Superior temporal gyrus (tissue), 1 donor: ENCODE measurements around the gene CRB3.
A peak's percentile ranks its signal among the peaks of the same experiment; 100 is the strongest.
"Not testable (repeated sequence)": the region's sequence is repeated elsewhere in the genome, so short reads cannot be mapped to it uniquely, and the experiment has no call there.

Source experiments
- DNase-seq: peaks from one replicate; pipeline ENCODE4 v3.0.0-alpha.2; 2016; ENCODE audit errors: extremely low spot score

Gene CRB3

DNA sequence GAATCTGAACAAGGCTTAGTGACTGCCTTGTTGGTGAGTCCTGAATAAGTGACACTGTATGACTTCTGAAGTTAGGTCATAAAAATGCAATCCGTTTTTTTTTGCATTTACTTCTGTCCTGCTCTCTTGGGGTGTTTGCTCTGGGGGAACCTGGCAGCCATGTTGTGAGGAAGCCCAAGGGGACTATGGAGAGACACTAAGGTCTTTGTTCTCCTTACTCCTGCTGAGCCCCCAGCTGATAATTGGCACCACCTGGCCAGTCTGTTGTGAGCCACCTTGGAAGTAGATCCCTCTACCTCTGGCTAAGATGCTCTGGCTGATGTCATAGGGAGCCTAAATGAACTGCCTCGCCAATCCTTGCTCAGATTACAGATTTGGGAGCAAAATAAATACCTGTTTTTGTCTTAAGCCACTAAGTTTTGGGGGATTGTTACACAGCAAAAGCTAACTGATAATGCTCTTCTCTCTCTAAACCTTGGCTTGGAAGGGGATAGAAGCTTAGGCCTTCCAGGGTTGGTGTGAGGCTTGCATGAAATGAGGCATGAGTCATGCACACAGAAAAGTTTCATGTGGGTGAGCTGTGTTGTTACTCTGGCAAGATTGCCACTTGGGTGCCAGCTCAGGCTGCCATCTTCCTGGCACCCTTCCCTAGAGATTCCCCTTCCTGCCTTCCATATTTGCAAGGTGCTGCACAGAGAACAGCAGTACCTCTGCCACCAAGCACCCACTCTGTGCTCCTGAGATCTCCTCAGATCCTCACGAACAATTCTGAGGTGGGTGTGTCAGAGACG is 27.9 kb downstream of the CRB3 start:
- DNase-seq: peak; percentile 62

DNA sequence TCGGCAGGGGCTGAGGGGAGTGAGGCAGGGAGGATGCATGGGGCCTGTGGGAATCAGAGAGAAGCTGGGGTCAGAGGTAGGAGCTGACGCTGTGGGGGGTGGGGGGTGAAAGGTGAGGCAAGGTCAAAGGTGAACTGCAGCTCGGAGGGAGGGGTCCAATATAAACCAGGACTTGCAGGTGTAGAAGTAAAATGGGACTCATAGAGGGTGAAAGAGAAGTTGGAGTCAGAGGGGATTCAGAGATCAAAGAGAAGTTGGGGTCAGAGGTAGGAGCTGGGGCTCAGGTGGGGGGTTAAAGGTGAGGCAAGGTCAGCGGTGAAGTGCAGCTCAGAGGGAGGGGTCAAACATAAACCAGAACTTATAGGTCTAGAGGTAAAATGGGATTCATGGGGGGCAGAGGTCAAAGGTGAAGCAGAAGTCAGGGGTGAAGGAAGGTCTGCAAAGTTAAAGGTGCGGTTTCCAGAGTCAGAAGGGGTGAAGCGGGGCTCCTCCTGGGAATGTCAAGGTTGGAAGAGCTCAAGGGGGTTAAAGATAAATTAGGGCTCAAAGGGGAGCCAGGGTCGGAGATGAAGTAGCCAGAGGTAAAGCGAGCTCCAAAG is 30.5 kb downstream of the CRB3 start:
- no peak for DNase-seq

DNA sequence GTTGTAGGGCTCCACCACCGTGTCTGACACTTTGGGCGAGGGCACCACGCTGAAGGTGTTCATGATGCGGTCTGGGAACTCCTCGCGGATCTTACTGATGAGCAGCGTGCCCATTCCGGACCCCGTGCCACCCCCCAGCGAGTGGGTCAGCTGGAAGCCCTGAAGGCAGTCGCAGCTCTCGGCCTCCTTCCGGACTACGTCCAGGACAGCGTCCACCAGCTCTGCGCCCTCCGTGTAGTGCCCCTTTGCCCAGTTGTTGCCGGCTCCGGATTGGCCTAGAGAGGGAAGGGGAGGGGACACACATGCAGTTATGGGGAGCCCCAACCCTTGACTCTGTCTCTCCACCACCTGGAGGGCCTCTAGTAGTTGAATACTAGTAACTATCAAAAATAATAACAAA is 31.9 kb downstream of the CRB3 start:
- DNase-seq: no peak

DNA sequence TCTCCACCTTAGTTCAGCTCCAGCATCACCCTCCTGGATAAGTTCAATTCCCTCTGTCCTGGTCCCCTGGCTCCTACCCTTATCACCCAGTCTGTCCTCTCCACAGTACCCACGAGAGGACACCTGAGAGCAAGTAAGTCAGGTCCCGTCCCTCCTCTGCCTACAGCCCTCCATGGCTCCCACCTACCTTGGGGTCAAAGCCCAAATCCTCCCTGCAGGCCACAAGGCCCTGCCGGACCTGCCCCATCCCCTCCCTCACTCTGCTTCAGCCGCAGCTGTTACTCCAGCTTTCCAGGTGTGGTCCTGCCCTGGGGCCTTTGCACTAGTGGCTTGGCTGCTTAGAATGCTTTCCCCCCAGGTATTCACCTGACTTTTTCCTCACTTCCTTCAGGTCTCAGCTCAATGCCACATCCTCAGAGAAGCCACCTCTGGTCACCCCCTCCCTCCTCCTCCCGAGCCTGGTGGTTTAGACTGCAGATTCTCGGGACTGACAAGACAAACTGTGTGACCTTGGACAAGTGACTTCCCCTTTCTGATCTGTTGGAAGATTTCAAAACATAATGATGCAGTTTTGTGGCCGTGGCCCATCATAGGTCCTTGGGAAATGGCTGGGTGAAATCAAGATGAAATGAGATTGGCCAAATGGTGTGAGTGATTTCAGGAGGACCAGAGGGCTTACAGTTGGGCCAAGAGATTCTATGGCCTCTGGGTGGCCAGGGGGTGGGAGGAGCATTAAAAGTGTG is 34.4 kb downstream of the CRB3 start:
- no peak for DNase-seq

DNA sequence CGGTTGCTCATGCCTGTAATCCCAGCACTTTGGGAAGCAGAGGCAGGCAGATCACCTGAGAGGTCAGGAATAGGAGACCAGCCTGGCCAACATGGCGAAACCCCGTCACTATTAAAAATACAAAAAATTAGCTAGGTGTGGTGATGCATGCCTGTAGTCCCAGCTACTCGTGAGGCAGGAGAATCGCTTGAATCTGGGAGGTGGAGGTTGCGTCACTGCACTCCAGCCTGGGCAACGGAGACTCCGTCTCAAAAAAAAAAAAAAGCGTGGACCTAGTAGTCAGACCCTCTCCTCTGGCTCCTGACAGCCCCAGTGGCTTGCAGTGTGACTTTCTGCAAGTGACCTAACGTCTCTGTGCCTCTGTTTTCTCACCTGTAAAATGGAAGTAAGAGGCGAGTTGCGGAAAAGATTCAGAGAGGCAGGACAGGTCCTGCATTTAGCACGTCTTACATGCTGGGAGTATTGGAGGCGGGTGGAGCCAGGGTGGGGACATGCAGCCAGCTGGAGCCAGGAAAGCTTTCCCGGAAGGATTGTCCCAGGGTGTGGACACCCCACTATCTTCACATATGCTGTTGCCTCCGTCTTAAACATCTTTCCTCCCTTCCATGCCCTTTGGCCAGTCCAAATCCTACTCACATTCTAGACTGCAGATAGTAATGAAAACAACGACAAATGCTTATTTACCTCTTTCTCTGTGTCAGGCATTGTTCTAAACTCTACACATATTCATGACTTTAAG is 35.1 kb downstream of the CRB3 start:
- peak; percentile 23 for DNase-seq

DNA sequence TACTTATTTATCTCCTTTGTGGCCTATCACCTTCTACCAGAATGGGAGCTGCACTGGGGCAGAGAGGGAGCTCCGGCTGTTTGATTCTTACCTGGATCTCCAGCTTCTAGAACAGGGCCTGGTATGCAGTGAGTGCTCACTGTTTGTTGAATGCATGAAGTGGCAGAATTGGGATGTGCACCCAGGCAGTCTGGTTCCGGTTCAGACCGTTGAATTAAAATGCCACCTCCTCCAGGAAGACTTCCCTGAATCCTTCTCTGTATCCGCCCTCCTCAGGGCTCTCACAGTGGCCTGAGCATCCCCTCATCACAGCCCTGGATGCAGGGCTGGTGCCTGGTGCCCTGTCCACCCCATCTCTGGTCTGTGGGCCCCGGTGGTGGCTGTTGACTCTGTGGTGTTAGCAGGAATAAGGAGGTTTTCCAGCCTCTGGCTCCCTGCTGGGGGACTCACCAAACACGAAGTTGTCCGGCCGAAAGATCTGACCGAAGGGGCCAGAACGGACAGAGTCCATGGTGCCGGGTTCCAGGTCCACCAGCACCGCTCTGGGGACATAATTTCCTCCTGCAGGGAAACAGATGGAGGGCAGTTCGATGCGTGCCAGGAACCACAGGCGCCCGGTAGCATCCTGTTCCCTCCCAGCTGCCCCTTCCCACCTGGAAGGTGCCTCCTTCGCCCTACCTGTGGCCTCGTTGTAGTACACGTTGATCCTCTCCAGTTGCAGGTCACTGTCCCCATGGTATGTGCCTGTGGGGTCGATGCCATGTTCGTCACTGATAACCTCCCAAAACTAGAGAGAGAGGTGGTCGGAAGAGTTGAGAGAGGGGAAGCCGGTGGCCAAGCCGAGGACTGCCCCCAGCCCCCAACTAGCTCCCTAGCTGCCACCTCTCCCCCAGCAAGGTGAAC is 37.0 kb downstream of the CRB3 start:
- no peak for DNase-seq

DNA sequence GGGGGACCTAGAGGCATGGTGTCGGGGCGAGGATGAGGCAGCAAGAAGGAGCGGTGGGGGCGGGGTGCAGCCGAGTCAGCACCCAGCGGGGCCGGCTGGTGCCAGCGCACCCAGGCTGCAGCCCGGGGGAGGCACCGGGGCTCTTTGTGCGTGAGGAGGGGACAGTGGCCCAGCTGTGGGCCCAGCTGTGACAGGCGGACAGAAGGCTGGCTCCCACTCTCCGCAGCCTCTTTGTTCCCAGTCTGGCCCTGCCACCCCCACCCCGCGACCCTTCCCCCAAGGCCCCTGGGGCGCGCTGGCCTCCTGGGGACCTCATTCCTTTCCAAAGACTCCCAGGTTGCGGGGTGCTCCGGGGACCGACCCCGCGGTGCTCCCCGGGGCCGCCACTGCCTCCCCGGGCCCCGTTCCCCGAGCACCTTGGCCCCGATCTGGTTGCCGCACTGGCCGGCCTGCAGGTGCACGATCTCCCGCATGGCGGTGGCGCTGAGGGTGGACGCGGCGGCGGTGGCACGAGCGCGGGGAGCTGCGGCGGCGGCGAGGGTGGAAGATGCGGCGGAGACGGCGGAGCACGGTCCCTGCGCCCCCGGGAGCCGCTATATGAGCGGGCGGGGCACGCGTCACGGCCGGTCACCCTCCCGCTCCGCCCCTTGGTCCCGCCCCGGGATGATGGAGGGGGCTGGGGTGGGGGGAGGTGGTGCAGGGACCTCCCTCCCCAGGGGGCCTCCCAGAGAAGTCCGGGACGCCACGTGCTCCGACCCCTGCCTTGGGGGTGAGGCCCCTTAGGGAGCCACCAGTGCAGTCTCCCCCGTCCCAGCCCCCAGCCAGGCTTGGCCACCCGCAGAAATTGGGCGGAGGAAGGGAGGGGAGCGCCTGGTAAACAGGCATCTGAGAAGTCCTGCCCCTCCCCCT is 37.9 kb downstream of the CRB3 start, which contains the start of gene TUBB4A:
TUBB4A (minus strand) TSS at position 570 of the 909 bp plus-strand sequence; CDS start at position 473, 97 bp downstream.
- peak; percentile 85 for DNase-seq

DNA sequence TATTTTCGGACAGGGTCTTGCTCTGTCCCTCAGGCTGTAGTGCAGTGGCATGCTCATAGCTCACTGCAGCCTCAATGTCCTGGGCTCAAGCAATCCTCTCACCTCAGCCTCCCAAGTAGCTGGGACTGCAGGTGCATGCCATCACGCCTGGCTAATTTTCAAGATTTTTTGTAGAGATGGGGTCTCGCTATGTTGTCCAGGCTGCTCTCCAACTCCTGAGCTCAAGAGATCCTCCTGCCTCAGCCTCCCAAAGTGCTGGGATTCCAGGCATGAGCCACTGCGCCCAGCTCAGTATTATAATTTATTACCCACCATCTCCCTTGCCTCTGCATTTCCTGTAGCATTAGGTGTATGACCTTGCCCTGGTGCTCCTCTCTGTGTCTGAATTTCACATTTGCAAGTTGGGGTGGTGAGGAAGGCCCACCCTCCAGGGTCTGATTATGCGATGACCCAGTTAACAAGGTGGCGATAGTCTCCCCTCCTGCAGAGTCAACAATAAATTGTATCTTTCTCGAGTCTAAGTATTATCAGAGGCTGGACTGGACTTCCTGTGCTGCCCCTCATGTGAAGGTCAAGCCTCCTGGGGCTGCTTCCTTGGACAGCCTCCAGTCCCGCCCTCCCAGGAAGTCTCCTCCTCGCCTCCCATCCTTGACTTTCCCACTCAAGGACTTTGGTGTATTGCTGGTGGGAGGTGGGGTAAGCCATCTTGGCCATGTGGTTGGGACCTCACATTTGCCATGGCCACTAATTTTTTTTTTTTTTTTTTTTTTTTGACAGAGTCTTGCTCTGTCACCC is 39.5 kb downstream of the CRB3 start:
- DNase-seq: no peak

DNA sequence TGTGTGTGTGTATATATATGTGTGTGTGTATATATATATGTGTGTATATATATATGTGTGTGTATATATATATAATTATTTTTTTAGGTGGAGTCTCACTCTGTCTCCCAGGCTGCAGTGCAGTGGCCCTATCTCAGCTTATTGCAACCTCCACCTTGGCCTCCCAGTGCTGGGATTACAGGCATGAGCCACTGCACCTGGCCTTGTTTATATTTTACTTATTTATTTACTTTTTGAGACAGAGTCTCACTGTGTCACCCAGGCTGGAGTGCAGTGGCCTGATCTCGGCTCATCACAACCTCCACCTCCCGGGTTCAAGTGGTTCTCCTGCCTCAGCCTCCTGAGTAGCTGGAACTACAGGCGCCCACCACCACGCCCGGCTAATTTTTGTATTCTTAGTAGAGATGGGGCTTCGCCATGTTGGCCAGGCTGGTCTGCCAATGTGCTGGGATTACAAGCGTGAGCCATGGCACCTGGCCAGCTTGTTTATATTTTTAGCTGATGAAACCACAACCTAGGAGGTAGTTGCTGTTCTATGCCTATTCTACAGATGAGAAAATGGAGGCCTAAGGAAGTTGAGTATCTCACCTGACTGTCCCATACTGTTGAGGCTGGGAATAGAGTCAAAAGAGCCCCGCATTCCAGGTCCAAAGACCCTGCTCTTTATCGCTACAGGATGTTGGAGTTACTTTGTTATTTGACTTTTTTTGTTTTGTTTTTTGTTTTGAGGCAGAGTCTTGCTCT is 44.1 kb downstream of the CRB3 start:
- DNase-seq: not testable (repeated sequence)

DNA sequence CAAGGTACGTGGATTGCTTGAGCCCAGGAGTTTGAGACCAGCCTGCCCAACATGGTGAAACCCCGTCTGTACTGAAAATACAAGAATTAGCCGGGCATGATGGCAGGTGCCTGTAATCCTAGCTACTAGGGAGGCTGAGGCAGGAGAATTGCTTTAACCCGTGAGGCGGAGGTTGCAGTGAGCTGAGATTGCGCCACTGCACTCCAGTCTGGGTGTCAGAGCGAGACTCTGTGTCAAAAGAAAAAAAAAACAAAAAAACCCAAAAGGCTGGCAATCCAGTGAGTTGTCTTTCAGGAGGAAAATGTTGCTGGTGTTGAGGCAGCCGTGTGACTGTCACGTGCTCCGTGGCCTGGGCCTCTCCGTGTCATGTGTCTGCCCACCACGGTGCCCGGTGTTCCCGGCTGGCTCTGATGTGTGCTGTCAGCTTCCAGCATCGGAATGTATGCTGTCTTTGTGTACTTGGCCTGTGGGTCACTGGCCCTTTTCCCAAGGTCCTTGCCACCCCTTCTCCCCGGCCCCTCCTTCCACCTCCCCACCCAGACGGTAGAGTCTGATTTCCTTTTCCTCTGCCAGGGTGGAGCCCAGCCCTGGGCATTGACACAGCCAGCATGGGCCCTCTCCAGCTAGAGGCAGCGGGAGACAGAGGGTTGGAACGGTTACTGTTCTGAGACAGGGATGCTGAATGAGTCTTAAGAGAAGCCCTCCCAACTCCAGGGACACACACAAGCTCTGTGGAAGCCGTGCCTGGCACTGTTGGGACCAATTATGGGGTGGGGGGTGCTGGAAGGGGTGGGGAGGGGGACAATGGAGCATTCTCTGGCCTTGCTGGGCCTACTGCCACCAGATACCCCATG is 45.3 kb downstream of the CRB3 start:
- peak; percentile 96 for DNase-seq

DNA sequence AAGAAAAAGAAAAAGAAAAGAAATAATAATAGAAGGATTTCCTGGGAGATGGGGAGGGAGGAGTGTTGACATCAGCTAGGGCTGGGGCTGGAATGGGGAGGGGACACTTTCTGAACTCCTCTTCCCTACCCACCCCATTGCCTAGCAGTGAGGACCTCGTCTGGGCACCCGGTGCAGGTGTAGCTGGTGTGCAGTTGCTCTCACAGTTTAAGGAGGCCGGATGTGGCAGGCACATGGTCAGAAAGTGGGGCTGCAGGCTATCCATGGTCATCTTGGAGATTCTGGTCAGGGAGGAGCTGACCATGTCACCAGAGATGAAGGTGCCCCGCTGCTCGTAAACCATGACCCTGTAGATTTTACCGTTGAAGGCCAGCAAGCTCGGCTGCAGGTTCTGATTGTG is 46.5 kb downstream of the CRB3 start:
- peak; percentile 5 for DNase-seq

DNA sequence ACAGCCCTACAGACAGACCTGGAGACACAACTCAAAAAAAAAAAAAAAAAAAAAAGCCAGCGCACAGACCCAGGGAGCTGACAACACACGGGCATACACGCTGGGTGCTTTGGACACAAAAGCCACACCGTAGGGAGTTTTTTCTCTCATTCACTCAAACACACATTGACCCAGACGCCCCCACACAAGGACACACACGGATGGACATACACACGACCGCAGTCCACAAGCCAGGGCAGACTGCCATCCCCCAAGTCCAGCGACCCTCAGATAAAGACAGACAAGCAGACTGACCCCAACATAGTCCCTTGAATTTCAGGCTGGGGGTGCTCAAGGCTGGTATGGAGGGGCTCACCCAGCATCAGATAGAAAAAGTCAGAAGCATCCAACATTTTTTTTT is 50.0 kb downstream of the CRB3 start:
- no peak for DNase-seq

DNA sequence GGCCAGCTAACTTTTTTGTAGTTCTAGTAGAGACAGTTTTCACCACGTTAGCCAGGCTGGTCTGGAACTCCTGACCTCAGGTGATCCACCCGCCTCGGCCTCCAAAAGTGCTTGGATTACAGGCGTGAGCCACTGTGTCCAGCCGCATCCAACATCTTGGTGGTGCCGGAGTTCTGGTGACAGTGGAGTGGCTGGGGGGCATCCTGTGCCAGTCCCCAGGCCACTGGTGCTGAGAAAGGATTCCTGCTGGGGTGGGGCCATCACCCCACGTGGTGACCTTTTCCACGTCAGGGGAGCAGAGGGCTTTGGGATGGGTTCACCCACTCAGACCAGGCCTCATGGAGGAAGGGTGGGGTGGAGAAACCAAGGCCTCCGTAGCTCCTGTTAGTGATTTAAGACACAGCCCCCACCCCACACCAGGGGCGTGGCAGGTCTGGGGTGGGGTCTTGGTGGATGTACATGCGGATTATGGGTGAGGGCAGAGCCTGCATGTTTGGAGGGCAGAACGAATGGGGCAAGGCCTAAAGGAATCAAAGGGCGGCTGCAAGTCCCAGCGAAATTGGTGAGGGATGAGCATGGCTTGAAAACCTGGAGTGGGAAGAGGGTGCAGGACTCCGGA is 51.0 kb downstream of the CRB3 start:
- DNase-seq: no peak

DNA sequence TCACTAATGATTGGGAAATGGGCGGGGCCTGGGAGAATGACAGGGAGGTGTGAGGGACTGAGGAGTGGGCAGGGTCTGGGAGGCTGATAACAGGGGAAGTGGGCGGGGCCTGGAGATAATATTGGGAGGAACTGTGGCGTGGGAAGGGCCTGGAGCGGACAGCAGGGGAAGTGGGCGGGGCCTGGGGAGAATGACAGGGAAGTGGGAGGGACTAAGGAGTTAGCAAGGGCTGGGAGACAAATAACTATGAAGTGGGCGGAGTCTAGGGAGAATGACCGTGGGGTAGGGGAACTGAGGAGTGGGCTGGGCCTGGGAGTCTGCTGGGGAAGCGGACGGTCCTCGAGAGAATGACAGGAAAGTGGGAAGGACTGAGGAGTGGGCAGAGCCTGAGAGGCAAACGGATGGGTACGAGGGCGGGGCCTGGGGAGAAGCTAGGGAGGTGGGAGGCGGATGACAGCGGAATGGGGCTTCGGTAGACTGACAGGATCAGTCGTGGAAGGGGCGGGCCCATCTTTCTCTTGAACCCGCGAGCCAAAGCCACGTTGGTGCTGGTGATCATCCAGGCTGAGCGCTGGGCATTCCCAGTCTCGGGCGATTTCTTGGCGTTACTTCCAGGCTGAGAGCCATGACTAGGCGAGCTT is 52.1 kb downstream of the CRB3 start:
- DNase-seq: peak; percentile 97
